Middle frontal gyrus (tissue), 1 donor: ENCODE results near the gene TRIM58.

Experiments used
- DNase-seq: peaks from one replicate; pipeline ENCODE4 v3.0.0-alpha.2; 2015; ENCODE audit warnings: low spot score; ENCODE audit errors: extremely low spot score

TRIM58 gene

DNA sequence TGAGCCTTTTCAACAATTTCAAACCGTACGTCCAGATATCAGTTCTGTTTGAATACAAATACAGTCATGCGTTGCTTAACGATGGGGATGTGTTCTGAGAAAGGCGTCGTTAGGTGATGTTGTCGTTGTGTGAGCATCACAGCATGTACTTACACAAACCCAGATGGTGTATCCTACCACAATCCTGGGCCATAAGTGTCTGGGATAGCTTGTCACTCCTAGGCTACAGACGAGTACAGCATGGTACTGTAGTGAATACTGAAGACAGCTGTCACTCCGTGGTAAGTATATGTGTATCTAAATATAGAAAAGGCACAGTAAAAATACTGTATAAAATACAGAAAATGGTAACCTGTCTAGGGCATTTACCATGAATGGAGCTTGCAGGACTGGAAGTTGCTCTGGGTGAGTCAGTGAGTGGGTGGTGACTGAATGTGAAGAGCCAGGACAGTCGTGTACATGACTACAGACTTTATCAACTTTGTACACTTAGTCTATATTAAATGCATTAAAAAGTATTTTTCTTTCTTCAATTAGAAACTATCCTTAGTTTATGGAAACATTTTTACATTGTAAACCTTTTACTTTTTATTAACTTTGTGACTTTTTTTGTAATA, 27.9 kb downstream of the TRIM58 start:
- no peak for DNase-seq

DNA sequence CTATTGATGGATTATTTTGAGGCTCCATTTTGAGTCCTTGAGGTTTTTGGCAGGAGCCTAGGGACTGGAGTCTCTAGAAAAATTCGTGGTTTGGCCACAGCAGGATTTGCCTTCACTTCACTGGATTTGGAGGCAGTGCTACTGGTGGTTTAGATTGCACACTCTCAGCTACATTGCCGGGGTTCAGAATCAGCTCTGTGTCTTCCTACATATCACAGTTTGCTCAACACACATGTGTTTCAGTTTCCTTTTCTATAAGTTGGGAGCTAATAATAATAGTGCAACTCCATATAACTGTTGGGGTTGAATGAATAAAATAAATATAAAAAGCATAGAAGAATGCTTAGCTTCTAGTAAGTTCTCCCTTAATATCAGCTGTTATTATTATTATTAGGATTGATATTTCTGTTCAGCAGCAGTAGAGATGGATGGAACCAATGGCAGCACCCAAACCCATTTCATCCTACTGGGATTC, 38.2 kb downstream of the TRIM58 start, which contains the start of gene OR2W3:
OR2W3 (plus strand) TSS at position 425 of the 475 bp plus-strand sequence; CDS start at position 425, 0 bp downstream.
- no peak for DNase-seq

DNA sequence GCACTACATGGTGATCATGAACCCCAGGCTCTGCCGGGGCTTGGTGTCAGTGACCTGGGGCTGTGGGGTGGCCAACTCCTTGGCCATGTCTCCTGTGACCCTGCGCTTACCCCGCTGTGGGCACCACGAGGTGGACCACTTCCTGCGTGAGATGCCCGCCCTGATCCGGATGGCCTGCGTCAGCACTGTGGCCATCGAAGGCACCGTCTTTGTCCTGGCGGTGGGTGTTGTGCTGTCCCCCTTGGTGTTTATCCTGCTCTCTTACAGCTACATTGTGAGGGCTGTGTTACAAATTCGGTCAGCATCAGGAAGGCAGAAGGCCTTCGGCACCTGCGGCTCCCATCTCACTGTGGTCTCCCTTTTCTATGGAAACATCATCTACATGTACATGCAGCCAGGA, 39.0 kb downstream of the TRIM58 start:
- no peak for DNase-seq

DNA sequence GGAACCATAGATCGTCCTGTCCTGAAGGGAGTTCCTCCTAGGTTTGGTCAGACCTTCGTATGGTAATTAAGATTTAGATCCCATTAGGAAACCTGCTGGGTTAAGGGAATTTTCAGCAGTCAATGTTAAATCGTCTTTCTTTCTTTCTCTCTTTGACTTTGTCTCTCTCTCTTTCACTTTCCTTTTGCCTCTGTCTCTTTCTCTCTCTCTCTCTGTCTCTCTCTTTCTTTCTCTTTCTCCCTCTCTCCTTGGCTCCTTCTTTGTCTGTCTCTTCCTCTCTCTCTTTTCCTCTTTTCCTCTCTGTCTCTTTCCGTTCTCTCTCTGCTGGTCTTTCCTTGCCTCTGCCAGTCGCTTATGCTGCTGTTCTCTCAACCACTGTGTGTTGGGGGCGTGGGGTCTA, 47.1 kb downstream of the TRIM58 start:
- DNase-seq: no peak

DNA sequence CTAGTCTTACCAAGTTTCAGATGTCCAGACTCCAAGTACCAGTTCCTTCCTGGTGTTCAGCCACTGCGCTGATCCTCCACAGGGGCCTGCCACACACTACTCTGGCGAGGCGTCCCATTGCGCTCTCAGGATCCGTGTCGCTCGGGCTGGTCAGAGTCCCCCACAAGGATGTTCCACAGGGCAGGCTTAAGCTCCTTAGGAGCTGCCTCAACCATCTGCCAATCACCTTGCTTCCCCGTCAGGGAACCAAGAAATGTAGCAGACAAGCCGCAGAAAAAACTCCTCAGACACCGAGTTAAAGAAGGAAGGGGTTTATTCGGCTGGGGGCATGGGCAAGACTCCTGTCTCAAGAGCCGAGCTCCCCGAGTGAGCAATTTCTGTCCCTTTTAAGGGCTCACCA, 48.2 kb downstream of the TRIM58 start:
- DNase-seq: no peak

DNA sequence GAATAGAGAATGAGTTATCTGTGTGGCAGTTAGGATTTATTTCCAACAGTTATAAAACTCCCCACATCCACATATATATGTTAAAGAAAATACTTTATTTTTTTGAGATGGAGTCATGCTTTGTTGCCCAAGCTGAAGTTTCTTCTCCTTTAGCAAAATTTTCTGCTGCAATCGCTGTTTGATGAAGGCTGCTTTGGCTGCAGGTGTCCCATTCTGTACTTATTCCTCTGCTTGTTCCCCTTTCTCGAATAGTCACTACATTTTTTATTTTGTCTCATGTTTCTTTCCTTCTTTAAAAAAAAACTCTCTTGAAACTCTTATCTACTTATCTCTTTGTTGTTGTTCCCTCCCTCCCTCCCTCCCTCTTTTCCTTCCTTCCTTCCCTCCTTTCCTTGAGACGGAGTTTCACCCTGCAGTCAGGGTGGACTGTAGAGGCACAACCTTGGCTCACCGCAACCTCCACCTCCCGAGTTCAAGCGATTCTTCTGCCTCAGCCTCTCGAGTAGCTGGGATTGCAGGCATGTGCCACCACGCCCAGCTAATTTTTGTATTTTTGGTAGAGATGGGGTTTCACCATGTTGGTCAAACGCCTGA, 49.0 kb downstream of the TRIM58 start:
- DNase-seq: no peak

DNA sequence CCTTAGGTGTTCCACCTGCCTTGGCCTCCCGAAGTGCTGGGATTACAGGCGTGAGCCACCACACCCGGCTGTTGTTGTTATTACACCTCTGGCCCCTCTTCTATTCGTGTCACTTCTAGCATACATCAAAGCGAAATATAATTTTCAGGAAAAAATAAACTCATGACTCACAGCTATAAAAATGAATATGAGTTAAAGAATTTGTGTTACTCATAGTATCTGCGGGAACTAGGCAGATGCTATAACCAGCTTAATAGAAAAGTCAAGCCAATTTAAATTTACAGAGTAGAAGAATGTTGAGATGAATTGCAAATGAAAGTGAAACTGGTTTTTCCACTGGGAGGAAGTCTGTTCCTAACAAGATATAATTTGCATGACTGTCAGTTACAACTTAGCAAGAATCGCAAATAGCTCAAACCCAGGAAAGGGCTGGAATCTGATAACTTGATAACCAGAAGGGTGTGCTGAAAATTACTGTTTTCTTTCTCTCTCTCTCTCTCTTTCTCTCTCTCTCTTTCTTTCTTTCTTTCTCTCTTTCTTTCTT, 49.6 kb downstream of the TRIM58 start:
- no peak for DNase-seq

DNA sequence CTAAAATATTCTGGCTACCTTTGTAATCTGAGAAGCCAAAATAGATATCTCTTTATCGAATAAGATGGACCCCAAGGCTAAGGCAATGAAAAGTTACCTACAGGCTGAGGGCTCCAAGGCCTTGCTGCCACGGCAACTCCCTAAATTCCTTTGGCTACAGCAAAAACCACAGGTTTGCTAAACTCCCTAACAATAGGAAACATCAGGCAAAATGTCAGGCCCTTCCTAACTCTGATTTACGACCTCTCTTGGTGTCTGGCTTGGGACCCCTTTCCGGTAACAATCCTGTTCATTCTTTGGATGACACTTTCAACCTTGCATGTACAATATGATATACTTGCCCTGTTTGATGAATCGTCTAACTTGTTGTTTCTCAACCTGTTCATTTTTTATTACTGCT, 51.8 kb downstream of the TRIM58 start:
- no peak for DNase-seq

DNA sequence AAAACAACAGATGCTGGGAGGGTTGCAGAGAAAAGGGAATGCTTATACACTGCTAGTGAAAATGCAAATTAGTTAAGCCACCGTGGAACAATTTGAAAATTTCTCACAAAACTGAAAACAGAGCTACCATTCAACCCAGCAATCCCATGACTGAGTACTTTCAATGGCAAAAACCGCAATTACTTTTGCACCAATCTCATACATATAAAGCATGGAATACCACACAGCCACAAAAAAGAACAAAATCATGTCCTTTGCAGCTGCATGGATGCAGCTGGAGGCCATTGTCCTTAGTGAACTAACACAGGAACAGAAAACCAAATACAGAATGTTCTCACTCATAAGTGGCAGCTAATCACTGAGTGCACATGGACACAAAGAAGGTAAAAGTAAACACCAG, 56.8 kb downstream of the TRIM58 start:
- no peak for DNase-seq

DNA sequence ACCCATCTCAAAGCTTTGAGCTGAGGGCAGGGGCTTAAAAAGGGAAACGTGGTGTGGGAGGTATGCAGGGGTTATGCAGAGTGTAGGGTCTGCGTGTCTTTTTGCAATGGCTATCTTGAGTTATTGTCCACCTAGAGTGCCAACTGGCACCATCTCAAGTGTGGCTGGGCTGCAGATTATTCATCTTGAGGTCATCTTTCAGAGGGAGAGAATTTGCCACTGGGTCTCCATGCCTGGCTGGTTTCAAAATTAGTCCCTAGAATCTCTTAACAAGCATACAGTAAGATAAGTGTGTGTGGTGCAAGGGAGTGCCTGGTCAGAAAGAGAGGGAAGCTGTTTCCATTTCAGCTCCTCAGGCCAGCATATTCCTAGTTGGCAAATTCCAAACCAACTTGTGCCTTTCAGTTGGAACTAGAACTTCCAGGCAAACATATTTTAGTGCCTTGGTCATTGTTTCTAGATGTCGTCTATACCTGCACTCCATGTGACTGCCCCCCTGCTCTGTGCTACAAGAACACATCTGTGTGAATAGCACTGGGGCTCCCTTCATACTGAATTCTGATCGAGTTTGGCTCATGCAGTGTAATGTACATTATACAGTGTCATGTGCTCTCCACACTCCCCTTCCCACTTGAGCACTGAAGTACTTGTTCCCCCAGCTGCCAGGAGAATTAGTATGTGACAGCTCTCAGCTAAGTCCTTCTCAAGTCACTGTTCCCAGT, 58.1 kb downstream of the TRIM58 start:
- no peak for DNase-seq

DNA sequence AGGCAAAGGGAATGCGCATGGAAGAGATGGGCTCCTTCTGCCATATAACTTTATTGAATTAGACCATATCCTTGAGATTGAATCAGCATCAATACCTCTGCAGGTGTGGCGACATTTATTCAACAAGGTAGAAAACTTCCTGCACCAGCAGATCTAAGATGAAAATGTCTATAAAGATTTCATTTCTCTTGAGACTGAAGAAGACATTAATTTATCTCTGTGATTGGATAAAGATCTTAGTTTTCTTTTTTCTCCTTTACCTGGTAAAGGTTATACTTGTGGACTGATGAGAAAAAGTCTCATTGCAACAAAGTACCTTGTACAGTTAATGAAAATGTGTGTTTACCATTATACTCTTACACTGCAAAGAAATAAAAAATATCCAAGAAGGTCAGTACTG, 63.0 kb downstream of the TRIM58 start, which contains the start of gene OR2T8:
OR2T8 (plus strand) TSS at position 301 of the 400 bp plus-strand sequence. CDS start 766 bp downstream, outside the sequence.
- DNase-seq: no peak

DNA sequence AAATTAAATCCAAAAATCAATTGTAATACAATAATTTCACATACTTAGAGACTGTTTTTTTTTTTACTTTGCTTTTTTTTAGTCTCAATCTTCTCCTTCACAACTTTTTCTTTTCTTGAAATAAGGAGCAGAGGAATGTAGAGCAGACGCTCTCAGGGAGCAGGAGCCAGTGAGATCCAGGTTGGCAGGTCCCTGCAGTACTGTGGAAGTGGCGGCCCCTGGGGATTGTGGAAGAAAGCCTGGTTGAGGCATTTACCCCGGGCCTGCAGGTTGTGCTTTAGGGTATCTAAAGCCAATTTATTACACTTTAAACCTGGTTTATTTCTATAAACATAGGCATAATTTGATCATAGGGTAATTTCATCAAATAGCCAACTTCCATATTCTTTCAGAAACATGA, 67.0 kb downstream of the TRIM58 start:
- no peak for DNase-seq

DNA sequence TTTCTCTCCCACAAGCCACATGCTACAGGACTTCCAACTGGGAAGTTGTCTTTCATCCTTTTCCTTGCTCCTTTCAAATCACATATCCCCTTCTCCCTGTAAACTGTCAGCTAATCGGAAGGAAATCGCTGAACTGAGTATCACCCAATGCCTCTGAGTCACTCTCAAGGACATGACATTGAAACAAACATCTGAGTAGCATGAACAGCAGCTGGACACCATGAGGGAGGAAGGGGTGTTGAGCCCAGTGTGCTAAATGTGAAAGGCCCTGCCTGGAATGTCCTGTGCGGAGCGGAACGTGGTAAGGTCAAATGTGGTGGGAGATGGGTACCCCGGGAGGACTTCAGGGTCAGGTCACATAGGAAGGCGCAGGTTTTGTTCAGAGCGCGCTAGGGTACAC, 67.9 kb downstream of the TRIM58 start, which contains the start of gene OR2AJ1:
OR2AJ1 (plus strand) TSS at position 22 of the 400 bp plus-strand sequence. CDS start 8,880 bp downstream, outside the sequence.
- DNase-seq: no peak
